GM12878 (cell line): ENCODE results near the gene ITGAL. TPM values are rescaled to one million over a fixed set of nuclear protein-coding genes. Genes with fewer than 3 reads are reported as not detected.
A peak's percentile ranks its signal among the peaks of the same experiment; 100 is the strongest.

Experiments
- BHLHE40 ChIP-seq, 2 experiments: fragments of 450-650 bp in 1 of 2; IDR thresholded peaks; 2 replicates each; pipeline ENCODE4 v1.6.1; 2011 to 2017; ENCODE audit warnings: low read depth in 2 of 2, borderline replicate concordance in 1 of 2, improper control_type of control experiment in 1 of 2, low read length in 1 of 2, mild to moderate bottlenecking in 1 of 2
- BMI1 ChIP-seq: fragments of 450-650 bp; IDR thresholded peaks from 2 replicates; pipeline ENCODE4 v1.6.1; 2016; ENCODE audit warnings: mild to moderate bottlenecking, moderate library complexity, borderline replicate concordance
- CBX3 ChIP-seq: fragments of 200-600 bp; sonication (generic); IDR thresholded peaks from 2 replicates; pipeline ENCODE4 v1.6.1; 2016; ENCODE audit warnings: low read depth, borderline replicate concordance
- CHD4 ChIP-seq: fragments of 200-600 bp; sonication (generic); IDR thresholded peaks from 2 replicates; pipeline ENCODE4 v1.6.1; 2016; ENCODE audit warnings: mild to moderate bottlenecking
- CREB1 ChIP-seq: IDR thresholded peaks from 2 replicates; pipeline ENCODE4 v1.6.1; 2012; ENCODE audit warnings: low read depth, mild to moderate bottlenecking, inconsistent platforms
- EGR1 ChIP-seq, 2 experiments: IDR thresholded peaks; 1 replicate in 1 of 2; 2 replicates in 1 of 2; pipeline ENCODE4 v1.6.1; 2011 to 2012; ENCODE audit warnings: low read depth in 2 of 2, low read length in 2 of 2, borderline replicate concordance in 1 of 2, mild to moderate bottlenecking in 1 of 2, moderate library complexity in 1 of 2
- FOS ChIP-seq: IDR thresholded peaks from 3 replicates; pipeline ENCODE4 v1.6.1; 2011; ENCODE audit warnings: borderline replicate concordance; ENCODE audit not compliant: insufficient read length; ENCODE audit errors: extremely low read depth
- GABPA ChIP-seq: IDR thresholded peaks from 2 replicates; pipeline ENCODE4 v1.6.1; 2014; ENCODE audit warnings: antibody characterized with exemption, low read depth, mild to moderate bottlenecking, inconsistent platforms
- MYB ChIP-seq: fragments of 150-350 bp; IDR thresholded peaks from 2 replicates; pipeline ENCODE4 v1.6.1; 2014; ENCODE audit warnings: mild to moderate bottlenecking, low read depth, low read length, borderline replicate concordance
- NBN ChIP-seq: fragments of 450-650 bp; IDR thresholded peaks from 2 replicates; pipeline ENCODE4 v1.6.1; 2016
- NR2C1 ChIP-seq: fragments of 450-650 bp; IDR thresholded peaks from 2 replicates; pipeline ENCODE4 v1.6.1; 2017; ENCODE audit warnings: antibody characterized with exemption, mild to moderate bottlenecking, moderate library complexity
- RB1 ChIP-seq: fragments of 450-650 bp; formaldehyde crosslinking; IDR thresholded peaks from 2 replicates; pipeline ENCODE4 v1.6.1; 2017; ENCODE audit warnings: mild to moderate bottlenecking, borderline replicate concordance
- SIN3A ChIP-seq: IDR thresholded peaks from 2 replicates; pipeline ENCODE4 v1.6.1; 2012; ENCODE audit warnings: low read depth, low read length, improper control_type of control experiment
- SRF ChIP-seq, 2 experiments: IDR thresholded peaks; 2 replicates each; pipeline ENCODE4 v1.6.1; 2011; ENCODE audit warnings: low read depth in 2 of 2, low read length in 2 of 2, mild to moderate bottlenecking in 1 of 2, moderate library complexity in 1 of 2
- polyA plus RNA-seq, 11 experiments: library from polyadenylated mRNA; depleted of rRNA in 4 of 11; unstranded in 6 of 11; stranded (reverse) in 5 of 11; fragments of >200 nt; fragmentation: Nextera tagmentation in 4 of 11; fragmentation: Illumina TruSeq in 1 of 11; extraction: Ambion mirVana in 4 of 11; extraction: Trizol in 1 of 11; gene quantifications; 1 replicate in 1 of 11; 2 replicates in 10 of 11; pipeline versions ENCODE4 v1.2.1 to v1.2.3, GENCODE V29; 2011 to 2016; ENCODE audit warnings: inconsistent platforms in 2 of 11, missing spikeins in 2 of 11, low read depth in 1 of 11
- total RNA-seq, 4 experiments: library from RNA; depleted of rRNA in 3 of 4; stranded (reverse); fragments of >200 nt in 3 of 4; fragmentation: Illumina TruSeq in 1 of 4; extraction: Trizol in 1 of 4; gene quantifications; 2 replicates each; pipeline versions ENCODE4 v1.2.1 to v1.2.3, GENCODE V29; 2013 to 2021
- TF ChIP-seq, protein P1 (sequence below): IDR thresholded peaks from 2 replicates; pipeline ENCODE4 v1.6.1; 2012; ENCODE audit warnings: low read depth, low read length, improper control_type of control experiment
- TF ChIP-seq, protein P2 (sequence below): fragments of 450-650 bp; IDR thresholded peaks from 2 replicates; pipeline ENCODE4 v1.6.1; 2017; ENCODE audit warnings: mild to moderate bottlenecking
- TF ChIP-seq, protein P3 (sequence below): IDR thresholded peaks from 2 replicates; pipeline ENCODE4 v1.6.1; 2012; ENCODE audit warnings: mild to moderate bottlenecking, low read depth, low read length
- TF ChIP-seq, protein P4 (sequence below): fragments of 450-650 bp; formaldehyde crosslinking; IDR thresholded peaks from 2 replicates; pipeline ENCODE4 v1.4.0; 2022; ENCODE audit warnings: mild to moderate bottlenecking, moderate library complexity
- TF ChIP-seq, protein P5 (sequence below): IDR thresholded peaks from 2 replicates; pipeline ENCODE4 v1.6.1; 2011; ENCODE audit warnings: low read depth, low read length, improper control_type of control experiment, borderline replicate concordance

The ITGAL gene
- total and polyA plus RNA-seq, 10 of the 15 experiments (the other 5 are each of a cell fraction or from before 2014, with no cell fraction given) = 10.7 to 170 (median 96.9) TPM

DNA sequence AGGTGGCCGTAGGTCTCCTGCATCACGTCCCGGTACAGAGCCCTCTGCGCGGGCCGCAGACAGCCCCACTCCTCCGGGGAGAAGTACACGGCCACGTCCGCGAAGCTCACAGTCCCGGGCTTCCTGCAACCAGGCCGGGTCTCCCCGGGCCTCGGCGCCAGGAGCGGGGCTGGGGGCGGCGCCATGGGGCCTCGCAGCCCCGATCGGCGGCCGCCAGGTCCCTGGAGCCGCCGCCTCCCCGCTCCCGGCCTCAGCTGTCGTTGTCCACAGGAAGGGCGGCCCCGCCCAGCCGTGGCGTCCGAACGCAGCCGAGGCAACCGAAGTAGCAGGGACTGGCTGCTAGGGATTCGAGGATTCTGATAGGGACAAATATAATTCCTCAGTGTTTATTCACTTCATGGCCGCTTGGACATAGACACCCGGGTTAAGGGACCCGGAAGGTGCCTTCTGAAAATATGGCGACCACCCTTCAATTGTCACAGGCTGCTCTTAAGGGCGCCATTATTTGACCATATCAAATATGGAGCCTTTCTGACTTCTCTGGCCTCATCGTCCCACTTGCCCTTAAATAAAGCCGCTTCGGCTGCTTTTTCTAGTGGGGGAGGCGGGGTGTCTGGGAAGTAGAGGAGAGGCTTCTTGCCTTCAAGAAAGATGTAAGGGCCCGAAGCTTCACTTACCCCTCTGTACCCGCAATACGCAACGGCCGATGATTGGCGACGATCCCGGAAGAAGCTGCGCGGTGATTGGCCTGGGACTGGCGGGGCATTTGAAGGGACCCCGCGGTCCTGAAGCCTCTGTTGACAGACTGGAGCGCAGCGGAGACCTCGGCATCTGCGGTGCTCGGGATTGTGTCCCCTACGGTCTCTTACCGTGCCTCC lies 99.1 kb downstream of the ITGAL start, which contains the start of gene ZNF688 (continued):
- TF ChIP-seq, protein P1, sequence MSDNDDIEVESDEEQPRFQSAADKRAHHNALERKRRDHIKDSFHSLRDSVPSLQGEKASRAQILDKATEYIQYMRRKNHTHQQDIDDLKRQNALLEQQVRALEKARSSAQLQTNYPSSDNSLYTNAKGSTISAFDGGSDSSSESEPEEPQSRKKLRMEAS = peak; percentile 15; the same call in 1 of the 2 replicates
- TF ChIP-seq NR2C1 (peak; percentile 96), GABPA (peak; percentile 65; the same call in 1 of the 2 replicates), CHD4 (no peak), SIN3A (peak; percentile 100), MYB (no peak), SRF (IDR thresholded peaks at IDR 0.05; ENCODE audit: low read depth in 2 of 2, low read length in 2 of 2) (no peak), FOS (peak; percentile 45), NBN (no peak; the same call in none of the 2 replicates), BHLHE40 (IDR thresholded peaks at IDR 0.05; ENCODE audit: borderline replicate concordance in 1 of 2, low read depth in 2 of 2, low read length in 1 of 2) (peak in 1 of 2 experiments; percentile 31; a peak in 1 of 4 replicates), BMI1 (no peak), CBX3 (no peak), CREB1 (peak; percentile 92), RB1 (peak; percentile 60; the same call in 1 of the 2 replicates), EGR1 (IDR thresholded peaks at IDR 0.05; ENCODE audit: borderline replicate concordance in 1 of 2, low read depth in 2 of 2, low read length in 2 of 2) (0 out of 3 replicates have a peak, but pooled peaks of 1 of the 2 experiments have one; percentile 32)
- TF ChIP-seq, protein P2, sequence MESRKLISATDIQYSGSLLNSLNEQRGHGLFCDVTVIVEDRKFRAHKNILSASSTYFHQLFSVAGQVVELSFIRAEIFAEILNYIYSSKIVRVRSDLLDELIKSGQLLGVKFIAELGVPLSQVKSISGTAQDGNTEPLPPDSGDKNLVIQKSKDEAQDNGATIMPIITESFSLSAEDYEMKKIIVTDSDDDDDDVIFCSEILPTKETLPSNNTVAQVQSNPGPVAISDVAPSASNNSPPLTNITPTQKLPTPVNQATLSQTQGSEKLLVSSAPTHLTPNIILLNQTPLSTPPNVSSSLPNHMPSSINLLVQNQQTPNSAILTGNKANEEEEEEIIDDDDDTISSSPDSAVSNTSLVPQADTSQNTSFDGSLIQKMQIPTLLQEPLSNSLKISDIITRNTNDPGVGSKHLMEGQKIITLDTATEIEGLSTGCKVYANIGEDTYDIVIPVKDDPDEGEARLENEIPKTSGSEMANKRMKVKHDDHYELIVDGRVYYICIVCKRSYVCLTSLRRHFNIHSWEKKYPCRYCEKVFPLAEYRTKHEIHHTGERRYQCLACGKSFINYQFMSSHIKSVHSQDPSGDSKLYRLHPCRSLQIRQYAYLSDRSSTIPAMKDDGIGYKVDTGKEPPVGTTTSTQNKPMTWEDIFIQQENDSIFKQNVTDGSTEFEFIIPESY = no peak
- TF ChIP-seq, protein P3, sequence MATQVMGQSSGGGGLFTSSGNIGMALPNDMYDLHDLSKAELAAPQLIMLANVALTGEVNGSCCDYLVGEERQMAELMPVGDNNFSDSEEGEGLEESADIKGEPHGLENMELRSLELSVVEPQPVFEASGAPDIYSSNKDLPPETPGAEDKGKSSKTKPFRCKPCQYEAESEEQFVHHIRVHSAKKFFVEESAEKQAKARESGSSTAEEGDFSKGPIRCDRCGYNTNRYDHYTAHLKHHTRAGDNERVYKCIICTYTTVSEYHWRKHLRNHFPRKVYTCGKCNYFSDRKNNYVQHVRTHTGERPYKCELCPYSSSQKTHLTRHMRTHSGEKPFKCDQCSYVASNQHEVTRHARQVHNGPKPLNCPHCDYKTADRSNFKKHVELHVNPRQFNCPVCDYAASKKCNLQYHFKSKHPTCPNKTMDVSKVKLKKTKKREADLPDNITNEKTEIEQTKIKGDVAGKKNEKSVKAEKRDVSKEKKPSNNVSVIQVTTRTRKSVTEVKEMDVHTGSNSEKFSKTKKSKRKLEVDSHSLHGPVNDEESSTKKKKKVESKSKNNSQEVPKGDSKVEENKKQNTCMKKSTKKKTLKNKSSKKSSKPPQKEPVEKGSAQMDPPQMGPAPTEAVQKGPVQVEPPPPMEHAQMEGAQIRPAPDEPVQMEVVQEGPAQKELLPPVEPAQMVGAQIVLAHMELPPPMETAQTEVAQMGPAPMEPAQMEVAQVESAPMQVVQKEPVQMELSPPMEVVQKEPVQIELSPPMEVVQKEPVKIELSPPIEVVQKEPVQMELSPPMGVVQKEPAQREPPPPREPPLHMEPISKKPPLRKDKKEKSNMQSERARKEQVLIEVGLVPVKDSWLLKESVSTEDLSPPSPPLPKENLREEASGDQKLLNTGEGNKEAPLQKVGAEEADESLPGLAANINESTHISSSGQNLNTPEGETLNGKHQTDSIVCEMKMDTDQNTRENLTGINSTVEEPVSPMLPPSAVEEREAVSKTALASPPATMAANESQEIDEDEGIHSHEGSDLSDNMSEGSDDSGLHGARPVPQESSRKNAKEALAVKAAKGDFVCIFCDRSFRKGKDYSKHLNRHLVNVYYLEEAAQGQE = no peak
- TF ChIP-seq, protein P4, sequence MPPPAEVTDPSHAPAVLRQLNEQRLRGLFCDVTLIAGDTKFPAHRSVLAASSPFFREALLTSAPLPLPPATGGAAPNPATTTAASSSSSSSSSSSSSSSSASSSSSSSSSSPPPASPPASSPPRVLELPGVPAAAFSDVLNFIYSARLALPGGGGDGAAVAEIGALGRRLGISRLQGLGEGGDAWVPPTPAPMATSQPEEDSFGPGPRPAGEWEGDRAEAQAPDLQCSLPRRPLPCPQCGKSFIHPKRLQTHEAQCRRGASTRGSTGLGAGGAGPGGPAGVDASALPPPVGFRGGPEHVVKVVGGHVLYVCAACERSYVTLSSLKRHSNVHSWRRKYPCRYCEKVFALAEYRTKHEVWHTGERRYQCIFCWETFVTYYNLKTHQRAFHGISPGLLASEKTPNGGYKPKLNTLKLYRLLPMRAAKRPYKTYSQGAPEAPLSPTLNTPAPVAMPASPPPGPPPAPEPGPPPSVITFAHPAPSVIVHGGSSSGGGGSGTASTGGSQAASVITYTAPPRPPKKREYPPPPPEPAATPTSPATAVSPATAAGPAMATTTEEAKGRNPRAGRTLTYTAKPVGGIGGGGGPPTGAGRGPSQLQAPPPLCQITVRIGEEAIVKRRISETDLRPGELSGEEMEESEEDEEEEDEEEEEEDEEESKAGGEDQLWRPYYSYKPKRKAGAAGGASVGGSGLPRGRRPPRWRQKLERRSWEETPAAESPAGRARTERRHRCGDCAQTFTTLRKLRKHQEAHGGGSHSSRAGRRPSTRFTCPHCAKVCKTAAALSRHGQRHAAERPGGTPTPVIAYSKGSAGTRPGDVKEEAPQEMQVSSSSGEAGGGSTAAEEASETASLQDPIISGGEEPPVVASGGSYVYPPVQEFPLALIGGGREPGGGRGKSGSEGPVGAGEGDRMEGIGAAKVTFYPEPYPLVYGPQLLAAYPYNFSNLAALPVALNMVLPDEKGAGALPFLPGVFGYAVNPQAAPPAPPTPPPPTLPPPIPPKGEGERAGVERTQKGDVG (CRISPR knock-in tag) = 0 out of 2 replicates have a peak, but pooled peaks have one; percentile 25
- TF ChIP-seq, protein P5, sequence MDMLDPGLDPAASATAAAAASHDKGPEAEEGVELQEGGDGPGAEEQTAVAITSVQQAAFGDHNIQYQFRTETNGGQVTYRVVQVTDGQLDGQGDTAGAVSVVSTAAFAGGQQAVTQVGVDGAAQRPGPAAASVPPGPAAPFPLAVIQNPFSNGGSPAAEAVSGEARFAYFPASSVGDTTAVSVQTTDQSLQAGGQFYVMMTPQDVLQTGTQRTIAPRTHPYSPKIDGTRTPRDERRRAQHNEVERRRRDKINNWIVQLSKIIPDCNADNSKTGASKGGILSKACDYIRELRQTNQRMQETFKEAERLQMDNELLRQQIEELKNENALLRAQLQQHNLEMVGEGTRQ = no peak
